Measurements from ENCODE around the gene ZNF346.

ZNF346 gene

DNA sequence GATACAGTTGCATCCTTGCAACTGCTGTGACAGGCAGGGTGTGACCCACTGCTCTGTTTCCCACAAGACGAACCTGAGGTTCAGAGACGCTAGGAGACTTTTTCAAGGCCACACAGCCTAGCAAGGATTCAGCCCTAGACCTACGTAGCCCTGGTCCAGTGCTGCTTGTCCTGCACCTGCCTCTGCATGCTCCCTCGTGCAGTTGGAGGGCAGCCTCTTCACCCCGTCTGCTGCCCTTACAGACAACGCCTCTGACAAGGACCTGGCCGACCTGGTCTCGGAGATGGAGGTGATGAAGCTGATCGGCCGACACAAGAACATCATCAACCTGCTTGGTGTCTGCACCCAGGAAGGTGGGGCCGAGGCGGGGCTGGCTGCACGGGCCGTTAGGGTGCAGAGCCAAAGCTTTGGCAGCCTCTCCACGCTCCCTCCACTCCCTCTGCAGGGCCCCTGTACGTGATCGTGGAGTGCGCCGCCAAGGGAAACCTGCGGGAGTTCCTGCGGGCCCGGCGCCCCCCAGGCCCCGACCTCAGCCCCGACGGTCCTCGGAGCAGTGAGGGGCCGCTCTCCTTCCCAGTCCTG, 72.7 kb downstream of the ZNF346 start:
- H3K4me1 Mint-ChIP-seq: peaks cover 48% of the 10 kb centered on the region
- TF ChIP-seq, protein P1, sequence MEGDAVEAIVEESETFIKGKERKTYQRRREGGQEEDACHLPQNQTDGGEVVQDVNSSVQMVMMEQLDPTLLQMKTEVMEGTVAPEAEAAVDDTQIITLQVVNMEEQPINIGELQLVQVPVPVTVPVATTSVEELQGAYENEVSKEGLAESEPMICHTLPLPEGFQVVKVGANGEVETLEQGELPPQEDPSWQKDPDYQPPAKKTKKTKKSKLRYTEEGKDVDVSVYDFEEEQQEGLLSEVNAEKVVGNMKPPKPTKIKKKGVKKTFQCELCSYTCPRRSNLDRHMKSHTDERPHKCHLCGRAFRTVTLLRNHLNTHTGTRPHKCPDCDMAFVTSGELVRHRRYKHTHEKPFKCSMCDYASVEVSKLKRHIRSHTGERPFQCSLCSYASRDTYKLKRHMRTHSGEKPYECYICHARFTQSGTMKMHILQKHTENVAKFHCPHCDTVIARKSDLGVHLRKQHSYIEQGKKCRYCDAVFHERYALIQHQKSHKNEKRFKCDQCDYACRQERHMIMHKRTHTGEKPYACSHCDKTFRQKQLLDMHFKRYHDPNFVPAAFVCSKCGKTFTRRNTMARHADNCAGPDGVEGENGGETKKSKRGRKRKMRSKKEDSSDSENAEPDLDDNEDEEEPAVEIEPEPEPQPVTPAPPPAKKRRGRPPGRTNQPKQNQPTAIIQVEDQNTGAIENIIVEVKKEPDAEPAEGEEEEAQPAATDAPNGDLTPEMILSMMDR (IDR thresholded peaks at IDR 0.05; ENCODE audit: unreplicated experiment in 3 of 3): no peak
- peak overlapping the region; percentile 39 to 94 (median 89) for H3K27ac Mint-ChIP-seq
- peaks cover 5% of the 10 kb centered on the region for H3K36me3 Mint-ChIP-seq (ENCODE audit: low read depth)
- H3K9me3 Mint-ChIP-seq: no peaks in the 10 kb centered on the region
- H3K27me3 Mint-ChIP-seq (ENCODE audit: low read depth): peaks cover 4% of the 10 kb centered on the region
- no peak overlapping the region for H3K4me3 Mint-ChIP-seq

DNA sequence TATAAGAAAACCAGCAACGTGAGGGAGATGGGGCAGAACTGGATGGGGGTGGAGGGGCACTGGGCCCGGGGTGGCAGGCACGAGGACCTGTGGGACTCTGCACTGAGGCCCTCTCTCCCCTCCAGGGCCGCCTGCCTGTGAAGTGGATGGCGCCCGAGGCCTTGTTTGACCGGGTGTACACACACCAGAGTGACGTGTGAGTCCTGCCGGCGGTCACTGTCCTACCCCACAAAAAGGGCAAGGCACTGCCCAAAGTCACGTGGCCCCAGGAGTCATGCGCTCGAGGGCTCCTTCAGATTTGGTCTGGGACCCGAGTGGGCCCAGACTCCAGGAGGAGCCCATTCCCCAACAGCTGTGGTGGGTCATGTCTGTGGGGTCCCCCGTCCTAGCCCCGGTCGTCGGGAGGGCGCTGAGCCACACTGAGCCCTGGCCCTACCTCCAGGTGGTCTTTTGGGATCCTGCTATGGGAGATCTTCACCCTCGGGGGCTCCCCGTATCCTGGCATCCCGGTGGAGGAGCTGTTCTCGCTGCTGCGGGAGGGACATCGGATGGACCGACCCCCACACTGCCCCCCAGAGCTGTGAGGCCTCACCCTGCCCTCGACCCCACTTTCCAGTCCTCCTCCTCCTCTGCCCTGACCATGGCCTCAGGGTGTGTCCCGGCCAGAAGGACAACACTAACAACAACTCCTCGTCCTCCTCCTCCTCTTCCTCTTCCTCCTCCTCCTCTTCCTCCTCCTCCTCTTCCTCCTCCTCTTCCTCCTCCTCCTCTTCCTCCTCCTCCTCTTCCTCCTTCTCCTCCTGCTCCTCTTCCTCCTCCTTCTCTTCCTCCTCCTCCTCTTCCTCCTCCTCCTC, 73.9 kb downstream of the ZNF346 start:
- no peaks in the 10 kb centered on the region for H3K9me3 Mint-ChIP-seq
- H3K27ac Mint-ChIP-seq: peak overlapping the region in 2 of 3 experiments; percentile 44 to 100
- peaks cover 5% of the 10 kb centered on the region for H3K36me3 Mint-ChIP-seq (ENCODE audit: low read depth)
- H3K4me1 Mint-ChIP-seq: peaks cover 54% of the 10 kb centered on the region
- H3K27me3 Mint-ChIP-seq (ENCODE audit: low read depth): peaks cover 4% of the 10 kb centered on the region
- H3K4me3 Mint-ChIP-seq: peak overlapping the region in 1 of 3 experiments; percentile 43
- TF ChIP-seq, protein P1 (IDR thresholded peaks at IDR 0.05; ENCODE audit: unreplicated experiment in 3 of 3): no peak

DNA sequence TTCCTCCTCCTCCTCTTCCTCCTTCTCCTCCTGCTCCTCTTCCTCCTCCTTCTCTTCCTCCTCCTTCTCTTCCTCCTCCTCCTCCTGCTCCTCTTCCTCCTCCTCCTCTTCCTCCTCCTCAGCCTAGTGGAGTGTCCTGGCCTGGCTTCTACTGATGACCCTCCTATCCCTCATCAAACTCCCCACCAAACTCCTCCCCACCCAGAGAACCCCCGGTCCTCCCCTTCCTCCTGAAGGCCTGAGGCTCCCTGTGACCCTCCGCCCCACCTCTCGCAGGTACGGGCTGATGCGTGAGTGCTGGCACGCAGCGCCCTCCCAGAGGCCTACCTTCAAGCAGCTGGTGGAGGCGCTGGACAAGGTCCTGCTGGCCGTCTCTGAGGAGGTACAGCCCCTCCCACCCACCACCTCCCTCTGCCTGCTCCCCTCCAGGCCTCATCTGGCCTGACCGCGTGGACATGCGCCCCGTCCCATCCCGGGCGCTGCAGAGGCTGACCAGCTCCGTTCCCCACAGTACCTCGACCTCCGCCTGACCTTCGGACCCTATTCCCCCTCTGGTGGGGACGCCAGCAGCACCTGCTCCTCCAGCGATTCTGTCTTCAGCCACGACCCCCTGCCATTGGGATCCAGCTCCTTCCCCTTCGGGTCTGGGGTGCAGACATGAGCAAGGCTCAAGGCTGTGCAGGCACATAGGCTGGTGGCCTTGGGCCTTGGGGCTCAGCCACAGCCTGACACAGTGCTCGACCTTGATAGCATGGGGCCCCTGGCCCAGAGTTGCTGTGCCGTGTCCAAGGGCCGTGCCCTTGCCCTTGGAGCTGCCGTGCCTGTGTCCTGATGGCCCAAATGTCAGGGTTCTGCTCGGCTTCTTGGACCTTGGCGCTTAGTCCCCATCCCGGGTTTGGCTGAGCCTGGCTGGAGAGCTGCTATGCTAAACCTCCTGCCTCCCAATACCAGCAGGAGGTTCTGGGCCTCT, 74.8 kb downstream of the ZNF346 start:
- Mint-ChIP-seq H3K9me3 (no peaks in the 10 kb centered on the region), H3K27ac (peak overlapping the region; percentile 98 to 100 (median 98)), H3K4me1 (peaks cover 54% of the 10 kb centered on the region), H3K27me3 (ENCODE audit: low read depth) (peaks cover 4% of the 10 kb centered on the region), H3K4me3 (peak overlapping the region in 1 of 3 experiments; percentile 59), H3K36me3 (ENCODE audit: low read depth) (no peaks in the 10 kb centered on the region)
- TF ChIP-seq, protein P1 (IDR thresholded peaks at IDR 0.05; ENCODE audit: unreplicated experiment in 3 of 3): no peak

DNA sequence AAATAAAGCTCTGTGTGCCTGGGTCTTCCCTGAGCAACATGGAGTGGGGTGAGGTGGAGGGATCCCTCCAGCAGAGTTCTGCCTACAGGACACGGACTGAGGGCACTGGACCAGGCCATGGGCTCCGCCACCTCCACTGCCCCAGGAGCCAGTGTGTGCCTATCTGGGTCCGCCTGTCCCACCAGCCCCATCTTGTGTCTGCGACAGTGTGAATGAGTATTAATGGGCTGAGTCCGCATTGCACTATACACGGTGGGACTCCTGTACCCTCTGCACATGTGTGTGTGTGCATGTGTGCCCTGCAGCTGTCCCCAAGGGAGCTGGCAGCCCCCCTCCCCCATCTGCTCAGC, 75.6 kb downstream of the ZNF346 start:
- Mint-ChIP-seq H3K4me3 (peak overlapping the region in 1 of 3 experiments; percentile 17), H3K9me3 (no peaks in the 10 kb centered on the region), H3K27ac (peak overlapping the region; percentile 98 to 100 (median 98)), H3K4me1 (peaks cover 54% of the 10 kb centered on the region), H3K27me3 (ENCODE audit: low read depth) (peaks cover 4% of the 10 kb centered on the region), H3K36me3 (ENCODE audit: low read depth) (no peaks in the 10 kb centered on the region)
- TF ChIP-seq, protein P1 (IDR thresholded peaks at IDR 0.05; ENCODE audit: unreplicated experiment in 3 of 3): no peak

DNA sequence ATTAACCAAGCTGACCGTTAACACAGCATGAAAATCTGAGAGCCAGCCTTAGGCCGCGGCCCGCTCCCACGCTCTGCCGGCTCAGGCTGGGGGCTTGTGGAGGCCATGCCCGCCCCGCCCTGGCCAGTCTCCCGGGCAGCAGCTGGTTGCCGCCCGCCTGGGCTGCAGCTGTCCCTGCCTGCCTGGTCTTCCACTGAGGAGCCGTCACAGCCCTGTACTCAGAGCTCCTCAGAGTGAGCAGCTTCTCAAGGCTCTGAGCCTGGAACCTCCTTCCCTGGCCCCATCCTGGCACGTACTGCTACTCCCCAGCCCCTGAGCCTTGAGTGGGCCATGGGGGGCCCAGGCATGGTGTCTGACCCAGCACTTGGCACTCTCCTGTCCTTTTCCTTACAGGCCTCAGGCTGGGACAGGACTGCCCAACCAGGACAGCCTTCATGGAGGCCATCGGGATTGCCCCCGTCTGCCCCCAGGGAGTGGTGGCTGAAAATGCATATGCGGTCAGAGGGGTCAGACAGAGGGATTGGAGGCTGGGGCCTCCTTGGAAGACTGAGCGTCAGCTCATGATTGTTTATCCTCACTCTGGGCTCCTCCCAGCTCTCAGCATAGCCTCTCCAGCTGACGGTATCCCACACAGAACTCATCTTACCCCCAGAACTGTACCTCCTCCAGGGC, 76.1 kb downstream of the ZNF346 start:
- Mint-ChIP-seq H3K27ac (peak overlapping the region; percentile 98 to 100 (median 98)), H3K4me1 (peaks cover 54% of the 10 kb centered on the region), H3K9me3 (no peaks in the 10 kb centered on the region), H3K27me3 (ENCODE audit: low read depth) (peaks cover 4% of the 10 kb centered on the region), H3K4me3 (peak overlapping the region; percentile 33 to 63 (median 44)), H3K36me3 (ENCODE audit: low read depth) (no peaks in the 10 kb centered on the region)
- TF ChIP-seq, protein P1 (IDR thresholded peaks at IDR 0.05; ENCODE audit: unreplicated experiment in 3 of 3): no peak
